AG04450 (cell line): Measurements from ENCODE around the gene MRPS10. TPM values are rescaled to one million over a fixed set of nuclear protein-coding genes. Genes with fewer than 3 reads are reported as not detected.
A peak's percentile ranks its signal among the peaks of the same experiment; 100 is the strongest.

Experiments
- CTCF ChIA-PET: fragments of 300-600, 350-600 bp; formaldehyde crosslinking; extraction: SDS; loops from one replicate; lab custom pipeline; 2022; ENCODE audit warnings: antibody characterized with exemption, inconsistent platforms; lab: Charles Lee
- POLR2A ChIA-PET: fragments of 350-600 bp; formaldehyde crosslinking; extraction: SDS; loops from one replicate; lab custom pipeline; 2021; ENCODE audit warnings: antibody characterized with exemption, inconsistent platforms; lab: Yijun Ruan, JAX
- DNase-seq: peaks from one replicate; pipeline ENCODE4 v3.0.0-alpha.2; 2011; ENCODE audit warnings: low read depth, low spot score
- H3K27ac ChIP-seq: one replicate; pipeline ENCODE4 v1.5.1; 2012; ENCODE audit warnings: low read depth, low read length, control low read depth
- H3K27me3 ChIP-seq: one replicate; pipeline ENCODE4 v1.6.0; 2012; ENCODE audit warnings: low read length; ENCODE audit not compliant: control insufficient read depth, insufficient read depth
- H3K4me3 ChIP-seq: 2 replicates; pipeline ENCODE4 v1.5.1; 2011; ENCODE audit warnings: mild to moderate bottlenecking, low read depth, low read length, control low read depth
- H3K9me3 ChIP-seq: 2 replicates; pipeline ENCODE4 v1.5.1; 2012; ENCODE audit warnings: low read length; ENCODE audit not compliant: control insufficient read depth, insufficient read depth
- polyA plus RNA-seq: library from polyadenylated mRNA; depleted of rRNA; stranded (reverse); fragments of >200 nt; gene quantifications from 2 replicates; pipeline ENCODE4 v1.2.3, GENCODE V29; 2011
- TF ChIP-seq, protein P1 (sequence below): IDR thresholded peaks from 2 replicates; pipeline ENCODE4 v1.5.1; 2011; ENCODE audit warnings: low read depth, low read length, control low read depth, inconsistent platforms

MRPS10 gene
- polyA plus RNA-seq, 1 experiment: 63.2 TPM

DNA sequence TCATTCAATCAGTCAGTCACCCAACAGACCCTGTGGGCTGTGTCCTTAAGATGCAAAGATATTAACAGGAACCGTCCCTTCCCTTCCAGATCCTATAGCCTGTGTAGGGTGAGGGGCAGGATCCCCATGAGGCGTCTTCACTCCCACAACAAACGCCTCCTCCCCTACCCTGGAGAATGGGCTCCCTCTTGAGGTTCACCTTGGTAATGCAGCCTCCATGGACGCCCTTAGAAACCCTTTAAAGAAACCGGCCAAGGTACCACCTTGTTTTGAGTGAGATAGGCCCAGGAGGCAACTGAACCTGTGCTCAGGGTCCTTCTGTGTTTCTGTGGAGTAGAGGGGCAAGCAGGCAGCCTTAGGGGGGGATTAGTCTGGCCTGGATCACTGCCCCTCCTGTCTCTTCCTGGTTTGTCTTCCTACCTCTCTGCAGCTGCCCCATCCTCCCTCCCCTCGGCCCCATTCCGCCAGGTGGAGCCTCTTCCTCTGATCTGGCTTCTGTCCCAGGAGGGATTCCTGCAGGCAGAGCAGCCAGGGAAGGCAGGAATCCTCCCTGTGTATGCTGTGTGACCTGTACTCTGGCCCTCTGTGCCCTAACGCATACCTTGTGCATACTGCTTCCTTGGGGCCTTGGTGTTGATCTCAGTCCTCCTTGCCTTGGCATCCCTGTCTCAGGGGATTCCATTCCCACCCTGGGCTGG, 51.1 kb downstream of the MRPS10 start:
- peak; percentile 44 for DNase-seq
- H3K4me3 ChIP-seq: no peak overlapping the region
- no peak overlapping the region for H3K27ac ChIP-seq
- peaks cover 3% of the 10 kb centered on the region for H3K27me3 ChIP-seq
- no peaks in the 10 kb centered on the region for H3K9me3 ChIP-seq
- CTCF ChIA-PET: interaction anchor here (0.6 to 4.7 kb wide), 8 partner anchors 14 to 786 kb away, joined by 3 to 48 read pairs (median 5); no protein-coding TSS in a partner anchor
- TF ChIP-seq, protein P1, sequence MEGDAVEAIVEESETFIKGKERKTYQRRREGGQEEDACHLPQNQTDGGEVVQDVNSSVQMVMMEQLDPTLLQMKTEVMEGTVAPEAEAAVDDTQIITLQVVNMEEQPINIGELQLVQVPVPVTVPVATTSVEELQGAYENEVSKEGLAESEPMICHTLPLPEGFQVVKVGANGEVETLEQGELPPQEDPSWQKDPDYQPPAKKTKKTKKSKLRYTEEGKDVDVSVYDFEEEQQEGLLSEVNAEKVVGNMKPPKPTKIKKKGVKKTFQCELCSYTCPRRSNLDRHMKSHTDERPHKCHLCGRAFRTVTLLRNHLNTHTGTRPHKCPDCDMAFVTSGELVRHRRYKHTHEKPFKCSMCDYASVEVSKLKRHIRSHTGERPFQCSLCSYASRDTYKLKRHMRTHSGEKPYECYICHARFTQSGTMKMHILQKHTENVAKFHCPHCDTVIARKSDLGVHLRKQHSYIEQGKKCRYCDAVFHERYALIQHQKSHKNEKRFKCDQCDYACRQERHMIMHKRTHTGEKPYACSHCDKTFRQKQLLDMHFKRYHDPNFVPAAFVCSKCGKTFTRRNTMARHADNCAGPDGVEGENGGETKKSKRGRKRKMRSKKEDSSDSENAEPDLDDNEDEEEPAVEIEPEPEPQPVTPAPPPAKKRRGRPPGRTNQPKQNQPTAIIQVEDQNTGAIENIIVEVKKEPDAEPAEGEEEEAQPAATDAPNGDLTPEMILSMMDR: peak; percentile 98
- POLR2A ChIA-PET: no interaction called here

DNA sequence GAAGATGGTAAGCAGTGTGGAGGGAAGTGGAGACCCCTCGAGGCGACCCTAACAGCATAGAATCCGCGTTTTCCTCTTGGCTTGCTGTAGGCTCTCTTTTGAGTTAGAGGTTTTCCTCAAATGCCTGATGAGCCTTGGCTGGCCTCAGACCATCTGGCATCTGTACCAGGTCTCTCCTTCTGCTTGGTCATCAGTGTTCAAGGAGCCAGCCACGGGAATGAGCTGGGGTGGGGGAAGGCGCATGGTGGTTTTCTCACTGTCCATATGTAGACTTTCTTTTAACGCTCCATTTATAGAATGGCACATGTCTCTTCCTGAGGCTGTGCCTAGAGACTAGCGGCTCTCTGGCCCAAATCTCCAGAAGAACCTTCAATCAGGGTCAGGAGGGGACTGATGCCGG, 52.6 kb downstream of the MRPS10 start:
- ChIA-PET CTCF (interaction anchor here (1.1 to 2.8 kb wide), 7 partner anchors 15 to 383 kb away, joined by 3 to 24 read pairs (median 4); no protein-coding TSS in a partner anchor), POLR2A (interaction anchor here (0.5 to 0.9 kb wide), 2 partner anchors 42 to 91 kb away, joined by 3 read pairs; no protein-coding TSS in a partner anchor)
- Histone ChIP-seq H3K4me3 (no peak overlapping the region), H3K27ac (no peak overlapping the region), H3K27me3 (peaks cover 3% of the 10 kb centered on the region), H3K9me3 (no peaks in the 10 kb centered on the region)
- peak; percentile 24 for DNase-seq
- TF ChIP-seq, protein P1: no peak

DNA sequence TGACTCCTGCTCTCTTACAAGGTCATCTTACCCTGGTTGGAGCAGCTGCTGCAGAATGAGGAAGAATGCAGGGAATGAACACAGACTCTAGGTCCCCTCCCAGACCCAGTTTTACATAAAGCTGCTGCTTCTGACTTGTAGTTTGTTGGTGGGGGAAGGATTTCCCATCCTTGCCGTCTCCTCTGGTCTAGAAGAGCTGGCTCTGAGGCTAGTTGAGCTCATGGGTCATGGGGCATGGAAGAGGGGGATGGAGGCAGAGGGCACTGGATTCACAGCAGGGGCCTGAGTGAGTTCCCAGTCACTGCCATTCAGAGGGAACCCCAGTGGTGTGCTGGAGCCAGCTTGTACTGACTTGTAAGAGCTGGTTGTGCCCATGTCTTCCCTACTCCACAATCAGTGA, 53.7 kb downstream of the MRPS10 start:
- ChIA-PET POLR2A (interaction anchor here (0.6 to 1.3 kb wide), 6 partner anchors 16 to 105 kb away, joined by 3 to 5 read pairs (median 3); partner anchors contain the start of gene C6orf132), CTCF (interaction anchor here (0.7 to 2.8 kb wide), 8 partner anchors 16 to 384 kb away, joined by 3 to 24 read pairs (median 4); no protein-coding TSS in a partner anchor)
- peaks cover 6% of the 10 kb centered on the region for H3K27me3 ChIP-seq
- DNase-seq: peak; percentile 39
- H3K27ac ChIP-seq: no peak overlapping the region
- no peaks in the 10 kb centered on the region for H3K9me3 ChIP-seq
- TF ChIP-seq, protein P1: no peak
- H3K4me3 ChIP-seq: no peak overlapping the region

DNA sequence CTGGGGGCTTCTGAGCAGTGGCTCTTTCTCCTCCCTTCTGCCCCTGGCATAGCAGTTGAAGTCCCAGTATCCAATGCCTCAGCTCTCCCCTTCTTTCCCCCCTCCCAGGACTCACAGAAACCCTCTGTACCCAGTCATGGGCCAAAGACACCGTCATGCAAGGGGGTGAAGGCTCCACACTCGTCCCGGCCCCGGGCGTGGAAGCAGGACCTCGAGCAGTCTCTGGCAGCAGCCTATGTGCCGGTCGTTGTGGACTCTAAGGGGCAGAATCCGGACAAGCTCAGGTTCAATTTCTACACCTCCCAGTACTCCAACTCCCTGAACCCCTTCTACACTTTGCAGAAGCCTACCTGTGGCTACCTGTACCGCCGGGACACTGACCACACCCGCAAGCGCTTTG, 54.8 kb downstream of the MRPS10 start:
- DNase-seq: no peak
- TF ChIP-seq, protein P1: no peak
- ChIA-PET CTCF (interaction anchor here (0.7 to 1.3 kb wide), 2 partner anchors 52 to 383 kb away, joined by 3 read pairs; partner anchors contain the start of gene FRS3), POLR2A (no interaction called here)
- Histone ChIP-seq H3K27ac (no peak overlapping the region), H3K27me3 (peaks cover 3% of the 10 kb centered on the region), H3K9me3 (no peaks in the 10 kb centered on the region), H3K4me3 (no peak overlapping the region)

DNA sequence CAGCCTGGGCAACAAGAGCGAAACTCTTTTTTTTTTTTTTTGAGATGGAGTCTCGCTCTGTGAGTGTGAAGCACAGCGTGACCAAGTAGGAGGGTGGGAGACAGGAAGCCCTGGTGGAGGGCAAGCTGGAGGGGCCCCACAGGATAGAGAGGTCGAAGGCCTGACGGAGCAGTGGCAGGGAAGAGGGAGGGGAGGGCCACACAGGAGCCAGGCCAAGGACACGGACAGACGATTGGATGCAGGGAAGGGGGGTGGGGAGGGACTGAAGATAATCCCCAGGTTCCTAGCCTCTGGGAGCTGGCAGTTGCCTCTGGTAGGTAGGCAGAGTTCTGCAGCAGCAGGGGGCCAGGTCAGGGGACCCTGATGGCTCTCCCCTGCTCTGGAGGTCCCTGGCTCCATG, 55.3 kb downstream of the MRPS10 start:
- Histone ChIP-seq H3K27me3 (peaks cover 3% of the 10 kb centered on the region), H3K4me3 (no peak overlapping the region), H3K27ac (no peak overlapping the region), H3K9me3 (no peaks in the 10 kb centered on the region)
- DNase-seq: no peak
- ChIA-PET POLR2A (no interaction called here), CTCF (interaction anchor here (0.7 to 1.3 kb wide), 4 partner anchors 19 to 383 kb away, joined by 3 to 4 read pairs (median 3); partner anchors contain the start of gene FRS3)
- TF ChIP-seq, protein P1: no peak
